A549 (cell line): Measurements from ENCODE around the gene RGS5. TPM values are rescaled to one million over a fixed set of nuclear protein-coding genes. Genes with fewer than 3 reads are reported as not detected.

Experiments
- ATAC-seq, 2 experiments: fragments of 200-7000 bp in 1 of 2; fragments of >200 bp in 1 of 2; cut with Nextera tagmentation in 1 of 2; cut with Tn5 transposase in 1 of 2; 3 replicates each; pipeline versions ENCODE4 v1.8.0 to v1.9.1; 2018 to 2020; ENCODE audit warnings: mild to moderate bottlenecking in 1 of 2, moderate library complexity in 1 of 2
- CTCF ChIA-PET: fragments of 300-600 bp; sonication (Branson Sonifier 250); formaldehyde crosslinking; extraction: SDS; loops from one replicate; lab custom pipeline; 2021; ENCODE audit warnings: antibody characterized with exemption, inconsistent platforms; lab: Yijun Ruan, JAX
- POLR2A ChIA-PET: fragments of 350-600 bp; formaldehyde crosslinking; extraction: SDS; loops from one replicate; lab custom pipeline; 2021; ENCODE audit warnings: antibody characterized with exemption, inconsistent platforms; lab: Yijun Ruan, JAX
- DNase-seq, 2 experiments: peaks; one replicate each; pipeline versions ENCODE4 v3.0.0 to v3.0.0-alpha.2; 2011 to 2016; ENCODE audit warnings: low read depth in 1 of 2, low spot score in 1 of 2
- FAIRE-seq: peaks from 2 replicates; lab custom pipeline; 2011; peaks lifted over from hg19 to GRCh38; lab: Jason Lieb, UNC
- H3K27ac ChIP-seq, 2 experiments: fragments of >200 bp; sonication (Bioruptor Twin); formaldehyde crosslinking; 3 replicates each; pipeline ENCODE4 v1.5.1; 2016 to 2017
- H3K4me1 ChIP-seq: fragments of >200 bp; sonication (Bioruptor Twin); formaldehyde crosslinking; 3 replicates; pipeline ENCODE4 v1.6.1; 2016
- H3K4me2 ChIP-seq: fragments of >200 bp; sonication (Bioruptor Twin); formaldehyde crosslinking; 3 replicates; pipeline ENCODE4 v1.6.1; 2016
- H3K4me3 ChIP-seq: fragments of >200 bp; sonication (Bioruptor Twin); formaldehyde crosslinking; 3 replicates; pipeline ENCODE4 v1.5.1; 2016
- H3K9me3 ChIP-seq: fragments of >200 bp; sonication (Bioruptor Twin); formaldehyde crosslinking; 3 replicates; pipeline ENCODE4 v1.6.1; 2016
- CBX8 ChIP-seq: fragments of 200-600 bp; sonication (generic); IDR thresholded peaks from 2 replicates; pipeline ENCODE4 v1.6.1; 2016
- CHD2 ChIP-seq: fragments of 150-350 bp; IDR thresholded peaks from 2 replicates; pipeline ENCODE4 v1.6.1; 2014; ENCODE audit warnings: low read length; ENCODE audit not compliant: partially characterized antibody
- E2F6 ChIP-seq: IDR thresholded peaks from 2 replicates; pipeline ENCODE4 v1.6.1; 2012; ENCODE audit warnings: low read depth, borderline replicate concordance
- ESRRA ChIP-seq: fragments of 150-350 bp; IDR thresholded peaks from 2 replicates; pipeline ENCODE4 v1.6.1; 2014; ENCODE audit warnings: mild to moderate bottlenecking, low read length, borderline replicate concordance
- FOSL2 ChIP-seq, 2 experiments: fragments of 450-650 bp in 1 of 2; fragments of >200 bp in 1 of 2; sonication (Bioruptor Twin) in 1 of 2; formaldehyde crosslinking; IDR thresholded peaks; 2 replicates each; pipeline versions ENCODE4 v1.5.0 to v1.6.1; 2016 to 2020; ENCODE audit warnings: mild to moderate bottlenecking in 1 of 2, moderate library complexity in 1 of 2
- HEYL ChIP-seq: fragments of 250-450 bp; sonication (Bioruptor Pico); IDR thresholded peaks from 2 replicates; pipeline ENCODE4 v1.8.0; 2021; ENCODE audit warnings: mild to moderate bottlenecking, moderate library complexity
- HOXA7 ChIP-seq: fragments of 250-450 bp; sonication (Bioruptor Pico); IDR thresholded peaks from 2 replicates; pipeline ENCODE4 v1.5.0; 2020; ENCODE audit warnings: mild to moderate bottlenecking, moderate library complexity
- HOXB13 ChIP-seq: fragments of 250-450 bp; sonication (Bioruptor Pico); IDR thresholded peaks from 2 replicates; pipeline ENCODE4 v1.5.0; 2020; ENCODE audit warnings: low read depth, mild to moderate bottlenecking, moderate library complexity
- HOXB5 ChIP-seq: fragments of 250-450 bp; sonication (Bioruptor Pico); IDR thresholded peaks from 2 replicates; pipeline ENCODE4 v1.5.0; 2020; ENCODE audit warnings: mild to moderate bottlenecking, moderate library complexity
- KDM5A ChIP-seq: fragments of 200-600 bp; sonication (generic); IDR thresholded peaks from 2 replicates; pipeline ENCODE4 v1.6.1; 2016; ENCODE audit warnings: antibody characterized with exemption, mild to moderate bottlenecking
- NPAS2 ChIP-seq: fragments of 250-450 bp; sonication (Bioruptor Pico); IDR thresholded peaks from 2 replicates; pipeline ENCODE4 v1.8.0; 2022; ENCODE audit warnings: mild to moderate bottlenecking, moderate library complexity, borderline replicate concordance
- NR3C1 ChIP-seq: fragments of >200 bp; sonication (Bioruptor Twin); formaldehyde crosslinking; IDR thresholded peaks from 3 replicates; pipeline ENCODE4 v1.6.1; 2017
- PBX3 ChIP-seq: IDR thresholded peaks from 2 replicates; pipeline ENCODE4 v1.6.1; 2012
- RNF2 ChIP-seq: fragments of 200-600 bp; sonication (generic); IDR thresholded peaks from 2 replicates; pipeline ENCODE4 v1.6.1; 2016; ENCODE audit warnings: low read depth, mild to moderate bottlenecking, antibody characterized with exemption, moderate library complexity, borderline replicate concordance
- TFCP2L1 ChIP-seq: fragments of 250-450 bp; sonication (Bioruptor Pico); IDR thresholded peaks from 2 replicates; pipeline ENCODE4 v1.5.0; 2021; ENCODE audit warnings: mild to moderate bottlenecking
- ZC3H11A ChIP-seq: fragments of 450-650 bp; IDR thresholded peaks from 2 replicates; pipeline ENCODE4 v1.6.1; 2014; ENCODE audit warnings: antibody characterized with exemption, mild to moderate bottlenecking
- ZFP36 ChIP-seq: fragments of 450-650 bp; IDR thresholded peaks from 2 replicates; pipeline ENCODE4 v1.6.1; 2014; ENCODE audit warnings: borderline replicate concordance; ENCODE audit not compliant: partially characterized antibody
- ZSCAN20 ChIP-seq: fragments of 250-450 bp; sonication (Bioruptor Pico); IDR thresholded peaks from 2 replicates; pipeline ENCODE4 v1.8.0; 2022; ENCODE audit warnings: mild to moderate bottlenecking, moderate library complexity
- WGBS: methylation state at CpG from one replicate; pipeline ENCODE4 v1.1.6; 2017; ENCODE audit errors: missing lambda C conversion rate; 5-methylcytosine and 5-hydroxymethylcytosine counted together
- polyA plus RNA-seq, 4 experiments: library from polyadenylated mRNA; depleted of rRNA in 3 of 4; stranded (reverse); fragments of >200 nt; fragmentation: RNase III in 1 of 4; extraction: RNeasy Plus Mini Kit Qiagen cat#74134 plus additional on column Dnase treatment in 1 of 4; gene quantifications; 2 replicates in 3 of 4; 3 replicates in 1 of 4; pipeline ENCODE4 v1.2.3, GENCODE V29; 2011 to 2017
- TF ChIP-seq, protein P1 (sequence below): fragments of 200-600 bp; sonication (generic); IDR thresholded peaks from 2 replicates; pipeline ENCODE4 v1.6.1; 2016; ENCODE audit warnings: antibody characterized with exemption, mild to moderate bottlenecking, moderate library complexity
- TF ChIP-seq, protein P2 (sequence below): IDR thresholded peaks from 2 replicates; pipeline ENCODE4 v1.6.1; 2012

The RGS5 gene
- polyA plus RNA-seq, 2 of the 4 experiments (the other 2 are of a cell fraction): 2.2 to 6.5 TPM

GRCh38 chr1:163144418-163144817, 58.3 kb downstream of the RGS5 start (continued):
- TF ChIP-seq PBX3: no peak

GRCh38 chr1:163142152-163142551, 60.6 kb downstream of the RGS5 start:
- FAIRE-seq (no peak), DNase-seq (no peak), ATAC-seq (no peak)
- Histone ChIP-seq H3K9me3 (no peaks in the 10 kb centered on the region), H3K4me3 (no peak overlapping the region), H3K4me1 (no peaks in the 10 kb centered on the region), H3K27ac (no peak overlapping the region), H3K4me2 (no peak overlapping the region)
- no peak for TF ChIP-seq ZC3H11A
- TF ChIP-seq HOXA7 (CRISPR knock-in tag): no peak
- TF ChIP-seq HOXB13 (CRISPR knock-in tag): no peak
- no peak for TF ChIP-seq HOXB5 (CRISPR knock-in tag)
- TF ChIP-seq FOSL2 (IDR thresholded peaks at IDR 0.05): no peak
- TF ChIP-seq FOSL2 (CRISPR knock-in tag; IDR thresholded peaks at IDR 0.05): no peak
- TF ChIP-seq, protein P1, sequence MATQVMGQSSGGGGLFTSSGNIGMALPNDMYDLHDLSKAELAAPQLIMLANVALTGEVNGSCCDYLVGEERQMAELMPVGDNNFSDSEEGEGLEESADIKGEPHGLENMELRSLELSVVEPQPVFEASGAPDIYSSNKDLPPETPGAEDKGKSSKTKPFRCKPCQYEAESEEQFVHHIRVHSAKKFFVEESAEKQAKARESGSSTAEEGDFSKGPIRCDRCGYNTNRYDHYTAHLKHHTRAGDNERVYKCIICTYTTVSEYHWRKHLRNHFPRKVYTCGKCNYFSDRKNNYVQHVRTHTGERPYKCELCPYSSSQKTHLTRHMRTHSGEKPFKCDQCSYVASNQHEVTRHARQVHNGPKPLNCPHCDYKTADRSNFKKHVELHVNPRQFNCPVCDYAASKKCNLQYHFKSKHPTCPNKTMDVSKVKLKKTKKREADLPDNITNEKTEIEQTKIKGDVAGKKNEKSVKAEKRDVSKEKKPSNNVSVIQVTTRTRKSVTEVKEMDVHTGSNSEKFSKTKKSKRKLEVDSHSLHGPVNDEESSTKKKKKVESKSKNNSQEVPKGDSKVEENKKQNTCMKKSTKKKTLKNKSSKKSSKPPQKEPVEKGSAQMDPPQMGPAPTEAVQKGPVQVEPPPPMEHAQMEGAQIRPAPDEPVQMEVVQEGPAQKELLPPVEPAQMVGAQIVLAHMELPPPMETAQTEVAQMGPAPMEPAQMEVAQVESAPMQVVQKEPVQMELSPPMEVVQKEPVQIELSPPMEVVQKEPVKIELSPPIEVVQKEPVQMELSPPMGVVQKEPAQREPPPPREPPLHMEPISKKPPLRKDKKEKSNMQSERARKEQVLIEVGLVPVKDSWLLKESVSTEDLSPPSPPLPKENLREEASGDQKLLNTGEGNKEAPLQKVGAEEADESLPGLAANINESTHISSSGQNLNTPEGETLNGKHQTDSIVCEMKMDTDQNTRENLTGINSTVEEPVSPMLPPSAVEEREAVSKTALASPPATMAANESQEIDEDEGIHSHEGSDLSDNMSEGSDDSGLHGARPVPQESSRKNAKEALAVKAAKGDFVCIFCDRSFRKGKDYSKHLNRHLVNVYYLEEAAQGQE: no peak
- TF ChIP-seq KDM5A: no peak
- TF ChIP-seq ZSCAN20: no peak
- no peak for TF ChIP-seq CHD2
- TF ChIP-seq TFCP2L1 (CRISPR knock-in tag): no peak
- TF ChIP-seq, protein P2, sequence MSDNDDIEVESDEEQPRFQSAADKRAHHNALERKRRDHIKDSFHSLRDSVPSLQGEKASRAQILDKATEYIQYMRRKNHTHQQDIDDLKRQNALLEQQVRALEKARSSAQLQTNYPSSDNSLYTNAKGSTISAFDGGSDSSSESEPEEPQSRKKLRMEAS: no peak
- TF ChIP-seq CBX8: no peak
- no peak for TF ChIP-seq ESRRA
- 46% methylated on average over 2 of the region's 2 CpGs for WGBS
- ChIA-PET CTCF (no interaction called here), POLR2A (no interaction called here)

GRCh38 chr1:163141556-163141955, 61.2 kb downstream of the RGS5 start:
- WGBS: 86% methylated on average over 1 of the region's 1 CpG
- ChIA-PET CTCF (no interaction called here), POLR2A (no interaction called here)
- no peak overlapping the region for H3K27ac ChIP-seq
- no peak for DNase-seq
- H3K4me1 ChIP-seq: no peaks in the 10 kb centered on the region
- no peak overlapping the region for H3K4me2 ChIP-seq
- H3K9me3 ChIP-seq: no peaks in the 10 kb centered on the region
- FAIRE-seq: no peak
- ATAC-seq: no peak
- no peak overlapping the region for H3K4me3 ChIP-seq
- TF ChIP-seq NPAS2: no peak
- TF ChIP-seq, all 56 proteins: peak for 0

DNA sequence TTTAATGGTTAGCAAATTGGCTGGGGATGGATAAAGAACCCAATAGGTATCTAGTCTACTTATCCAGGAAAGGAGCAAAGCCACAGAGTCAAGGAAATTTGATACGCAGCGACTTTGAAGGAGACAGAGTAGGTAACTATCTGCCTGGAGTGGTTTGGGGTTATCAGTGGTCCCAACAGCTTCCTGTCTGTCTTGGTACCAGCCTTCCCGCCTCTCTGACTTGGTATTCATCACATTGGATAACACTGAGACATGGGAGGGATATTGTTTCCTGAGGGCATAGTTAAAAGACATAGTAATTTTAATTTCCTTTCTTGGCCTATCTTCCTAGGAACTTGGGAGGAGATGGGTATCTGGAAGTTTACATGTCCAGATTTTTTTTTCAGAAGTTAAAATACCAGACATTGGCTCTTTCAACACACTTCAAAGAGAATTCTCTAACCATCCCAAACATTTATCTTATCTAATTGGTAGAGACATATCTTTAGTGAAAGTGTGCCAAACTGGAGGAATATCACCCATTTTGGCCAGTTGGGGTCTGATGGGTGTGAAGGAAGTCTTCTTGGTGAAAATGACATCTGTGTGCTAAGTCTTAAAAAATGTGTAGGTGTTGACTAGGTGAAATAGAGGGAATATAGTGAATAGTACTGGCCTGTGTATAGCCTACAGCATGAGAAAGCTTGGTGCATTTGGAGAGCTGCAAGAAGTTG, 65.0 kb downstream of the RGS5 start:
- H3K9me3 ChIP-seq: no peaks in the 10 kb centered on the region
- no peak overlapping the region for H3K27ac ChIP-seq
- no peak for FAIRE-seq
- H3K4me3 ChIP-seq: no peak overlapping the region
- no peak for ATAC-seq
- no peak overlapping the region for H3K4me2 ChIP-seq
- TF ChIP-seq ESRRA (no peak), HEYL (CRISPR knock-in tag) (no peak), NR3C1 (no peak), RNF2 (no peak), KDM5A (no peak), ZFP36 (no peak), E2F6 (no peak)
- ChIA-PET CTCF (no interaction called here), POLR2A (no interaction called here)
- no peak for DNase-seq
- WGBS: 46% methylated on average over 3 of the region's 3 CpGs
- no peaks in the 10 kb centered on the region for H3K4me1 ChIP-seq
